H1 (cell line): ENCODE measurements around the gene SRPX2. TPM values are rescaled to one million over a fixed set of nuclear protein-coding genes. Genes with fewer than 3 reads are reported as not detected.

Experiments used
- CTCF ChIA-PET: fragments of 300-600 bp; sonication (Branson Sonifier 250); formaldehyde crosslinking; loops from one replicate; lab custom pipeline; 2021; ENCODE audit not compliant: partially characterized antibody; lab: Charles Lee
- POLR2A ChIA-PET: fragments of 300-600 bp; sonication (Branson Sonifier 250); formaldehyde crosslinking; loops from one replicate; lab custom pipeline; 2021; ENCODE audit warnings: inconsistent platforms; ENCODE audit not compliant: partially characterized antibody; lab: Charles Lee
- DNase-seq, 2 experiments: peaks; one replicate each; pipeline versions ENCODE4 v3.0.0 to v3.0.0-alpha.2; 2010 to 2022; ENCODE audit warnings: low spot score in 2 of 2, low read depth in 1 of 2, mixed read lengths in 1 of 2
- FAIRE-seq: peaks from 2 replicates; lab custom pipeline; 2011; peaks lifted over from hg19 to GRCh38; lab: Jason Lieb, UNC
- H2AFZ ChIP-seq: 2 replicates; pipeline ENCODE4 v1.8.1; 2012; ENCODE audit warnings: low read length, inconsistent platforms
- H2AK5ac ChIP-seq: 2 replicates; pipeline ENCODE4 v1.6.1; 2013; ENCODE audit warnings: low read depth, low read length
- H2BK120ac ChIP-seq: replicated peaks from 2 replicates; pipeline ENCODE3; 2013; ENCODE audit warnings: low read depth, low read length, inconsistent platforms
- H2BK12ac ChIP-seq: 2 replicates; pipeline ENCODE4 v1.6.1; 2013; ENCODE audit warnings: low read depth, low read length
- H2BK15ac ChIP-seq: 2 replicates; pipeline ENCODE4 v1.6.1; 2013; ENCODE audit warnings: low read length
- H2BK20ac ChIP-seq: 2 replicates; pipeline ENCODE4 v1.6.1; 2013; ENCODE audit warnings: low read length
- H2BK5ac ChIP-seq: 2 replicates; pipeline ENCODE4 v1.6.1; 2013; ENCODE audit warnings: low read depth, low read length
- H3K14ac ChIP-seq: 2 replicates; pipeline ENCODE4 v1.6.1; 2013; ENCODE audit warnings: inconsistent platforms; ENCODE audit not compliant: insufficient read length
- H3K18ac ChIP-seq: 2 replicates; pipeline ENCODE4 v1.6.1; 2013; ENCODE audit warnings: low read length; ENCODE audit errors: extremely low read depth
- H3K23ac ChIP-seq: 2 replicates; pipeline ENCODE4 v1.6.1; 2013; ENCODE audit warnings: inconsistent platforms; ENCODE audit not compliant: insufficient read length
- H3K23me2 ChIP-seq: 2 replicates; pipeline ENCODE4 v1.6.1; 2013; ENCODE audit warnings: low read depth, low read length
- H3K27ac ChIP-seq: 2 replicates; pipeline ENCODE4 v1.6.1; 2011; ENCODE audit warnings: low read depth, low read length, inconsistent platforms
- H3K27me3 ChIP-seq, 4 experiments: replicated peaks in 1 of 4; 1 replicate in 1 of 4; 2 replicates in 3 of 4; pipeline versions ENCODE4 v1.6.1 to v1.8.1; 2011 to 2013; ENCODE audit warnings: low read length in 3 of 4, mild to moderate bottlenecking in 3 of 4, inconsistent platforms in 2 of 4, mixed read lengths in 2 of 4, moderate library complexity in 1 of 4; ENCODE audit not compliant: control insufficient read depth in 3 of 4, insufficient read depth in 3 of 4; ENCODE audit errors: extremely low read depth in 1 of 4
- H3K36me3 ChIP-seq, 4 experiments: 2 replicates each; pipeline versions ENCODE4 v1.6.1 to v1.8.1; 2011 to 2013; ENCODE audit warnings: mild to moderate bottlenecking in 4 of 4, low read length in 3 of 4, moderate library complexity in 2 of 4, control low read depth in 1 of 4, inconsistent platforms in 1 of 4; ENCODE audit not compliant: insufficient read depth in 4 of 4, control insufficient read depth in 2 of 4
- H3K4ac ChIP-seq: replicated peaks from 2 replicates; pipeline ENCODE3; 2013; ENCODE audit warnings: low read length, low read depth, mixed read lengths, inconsistent platforms; ENCODE audit not compliant: insufficient read length
- H3K4me1 ChIP-seq, 4 experiments: replicated peaks in 1 of 4; 1 replicate in 1 of 4; 2 replicates in 3 of 4; pipeline versions ENCODE4 v1.6.1 to v1.8.1; 2011 to 2013; ENCODE audit warnings: low read length in 3 of 4, inconsistent platforms in 2 of 4, mixed read lengths in 1 of 4; ENCODE audit not compliant: insufficient read depth in 4 of 4, control insufficient read depth in 3 of 4
- H3K4me2 ChIP-seq, 2 experiments: 2 replicates each; pipeline versions ENCODE4 v1.6.1 to v1.8.1; 2011 to 2013; ENCODE audit warnings: low read depth in 2 of 2, low read length in 2 of 2, control low read depth in 1 of 2, inconsistent platforms in 1 of 2, mild to moderate bottlenecking in 1 of 2; ENCODE audit not compliant: insufficient read depth in 1 of 2
- H3K4me3 ChIP-seq, 4 experiments: fragments of 200-600, 300-600 bp in 1 of 4; sonication (generic), shearing (Covaris generic), sonication (Bioruptor Twin) in 1 of 4; 2 replicates each; pipeline versions ENCODE4 v1.5.1 to v1.8.1; 2011 to 2016; ENCODE audit warnings: low read length in 4 of 4, low read depth in 3 of 4, control low read depth in 2 of 4, inconsistent platforms in 2 of 4, mild to moderate bottlenecking in 2 of 4, mixed read lengths in 1 of 4, moderate library complexity in 1 of 4; ENCODE audit not compliant: insufficient read depth in 2 of 4; ENCODE audit errors: extremely low read depth in 1 of 4
- H3K56ac ChIP-seq: replicated peaks from 2 replicates; pipeline ENCODE3; 2013; ENCODE audit warnings: low read depth, mild to moderate bottlenecking, mixed read lengths, low read length, inconsistent platforms; ENCODE audit not compliant: insufficient read length
- H3K79me1 ChIP-seq: 2 replicates; pipeline ENCODE4 v1.6.1; 2013; ENCODE audit warnings: low read depth, low read length, control low read depth
- H3K79me2 ChIP-seq, 2 experiments: 2 replicates each; pipeline versions ENCODE4 v1.6.1 to v1.8.1; 2012 to 2013; ENCODE audit warnings: low read length in 2 of 2, mild to moderate bottlenecking in 2 of 2, inconsistent platforms in 1 of 2; ENCODE audit not compliant: insufficient read depth in 2 of 2, control insufficient read depth in 1 of 2
- H3K9ac ChIP-seq, 4 experiments: replicated peaks in 1 of 4; 1 replicate in 1 of 4; 2 replicates in 3 of 4; pipeline versions ENCODE4 v1.6.1 to v1.8.1; 2011 to 2013; ENCODE audit warnings: low read depth in 3 of 4, low read length in 3 of 4, control low read depth in 2 of 4, mild to moderate bottlenecking in 2 of 4, moderate library complexity in 2 of 4, inconsistent platforms in 1 of 4; ENCODE audit errors: extremely low read depth in 1 of 4
- H3K9me3 ChIP-seq, 2 experiments: 2 replicates each; pipeline versions ENCODE4 v1.6.1 to v1.8.1; 2012 to 2013; ENCODE audit warnings: mild to moderate bottlenecking in 2 of 2, moderate library complexity in 2 of 2, control low read depth in 1 of 2, inconsistent platforms in 1 of 2, low read depth in 1 of 2, low read length in 1 of 2, mixed read lengths in 1 of 2; ENCODE audit not compliant: insufficient read depth in 2 of 2
- H4K20me1 ChIP-seq, 2 experiments: replicated peaks in 1 of 2; 2 replicates each; pipeline versions ENCODE3 to v1.8.1; 2011 to 2013; ENCODE audit warnings: inconsistent platforms in 2 of 2, low read length in 2 of 2, mild to moderate bottlenecking in 1 of 2; ENCODE audit not compliant: insufficient read depth in 2 of 2, control insufficient read depth in 1 of 2
- H4K5ac ChIP-seq: 2 replicates; pipeline ENCODE4 v1.6.1; 2013; ENCODE audit warnings: low read length, low read depth, mixed read lengths, inconsistent platforms; ENCODE audit not compliant: insufficient read length
- H4K8ac ChIP-seq: 2 replicates; pipeline ENCODE4 v1.8.0; 2013; ENCODE audit warnings: mild to moderate bottlenecking, moderate library complexity, low read length, inconsistent platforms; ENCODE audit not compliant: insufficient read depth; ENCODE audit errors: extremely low read depth
- H4K91ac ChIP-seq: replicated peaks from 2 replicates; pipeline ENCODE3; 2013; ENCODE audit warnings: low read length, mixed read lengths, inconsistent platforms; ENCODE audit not compliant: insufficient read length
- BACH1 ChIP-seq: IDR thresholded peaks from 2 replicates; pipeline ENCODE4 v1.6.1; 2012; ENCODE audit warnings: low read length, improper control_type of control experiment
- BRCA1 ChIP-seq: IDR thresholded peaks from 2 replicates; pipeline ENCODE4 v1.6.1; 2012; ENCODE audit warnings: low read depth, low read length, improper control_type of control experiment
- CHD1 ChIP-seq: IDR thresholded peaks from 2 replicates; pipeline ENCODE4 v1.6.1; 2012; ENCODE audit warnings: low read depth, low read length, improper control_type of control experiment
- CREB1 ChIP-seq: IDR thresholded peaks from 2 replicates; pipeline ENCODE4 v1.6.1; 2012; ENCODE audit warnings: inconsistent platforms
- EZH2 ChIP-seq: fragments of 200-600 bp; sonication (generic); IDR thresholded peaks from 2 replicates; pipeline ENCODE4 v1.7.1; 2012; ENCODE audit warnings: low read depth, mild to moderate bottlenecking, moderate library complexity, low read length, inconsistent platforms; ENCODE audit not compliant: severe bottlenecking
- GABPA ChIP-seq: IDR thresholded peaks from 2 replicates; pipeline ENCODE4 v1.6.1; 2011; ENCODE audit warnings: mild to moderate bottlenecking, low read length, moderate library complexity, borderline replicate concordance; ENCODE audit not compliant: insufficient read depth
- SIRT6 ChIP-seq: IDR thresholded peaks from one replicate; pipeline ENCODE4 v1.7.1; 2012; ENCODE audit warnings: low read length, inconsistent platforms
- SP2 ChIP-seq: IDR thresholded peaks from 2 replicates; pipeline ENCODE4 v1.6.1; 2012; ENCODE audit warnings: mild to moderate bottlenecking, low read length, inconsistent platforms
- SRF ChIP-seq: IDR thresholded peaks from 2 replicates; pipeline ENCODE4 v1.6.1; 2011; ENCODE audit warnings: mild to moderate bottlenecking, low read depth, low read length, moderate library complexity
- TCF12 ChIP-seq: IDR thresholded peaks from 2 replicates; pipeline ENCODE4 v1.6.1; 2011; ENCODE audit warnings: low read depth, mild to moderate bottlenecking, low read length
- whole genome bisulfite sequencing, 2 experiments: shearing (Covaris generic) in 1 of 2; methylation state at CpG; one replicate each; pipeline versions ENCODE4 v1.1.6 to v1.1.7; 2013 to 2015; ENCODE audit warnings: low lambda C conversion rate in 2 of 2, mixed read lengths in 2 of 2, inconsistent platforms in 1 of 2, low coverage in 1 of 2, missing lambda C conversion rate in 1 of 2; ENCODE audit not compliant: insufficient replicate concordance in 2 of 2, insufficient coverage in 1 of 2, insufficient read length in 1 of 2; ENCODE audit errors: extremely low coverage in 1 of 2, missing lambda C conversion rate in 1 of 2; 5-methylcytosine and 5-hydroxymethylcytosine counted together
- polyA plus RNA-seq, 7 experiments: library from polyadenylated mRNA; depleted of rRNA in 3 of 7; stranded (reverse) in 5 of 7; unstranded in 2 of 7; fragments of >200 nt in 5 of 7; fragments of 200-250 nt in 2 of 7; gene quantifications; 1 replicate in 5 of 7; 2 replicates in 1 of 7; 4 replicates in 1 of 7; pipeline versions ENCODE4 v1.2.1 to v1.2.3, GENCODE V29; 2011 to 2013; ENCODE audit warnings: missing spikeins in 2 of 7, mixed read lengths in 2 of 7
- total RNA-seq: library from RNA; stranded (reverse); fragmentation: NEBNext Ultra II Directional; extraction: Animal tissue kit (Norgen Biotek cat#: 25700); gene quantifications from 2 replicates; pipeline ENCODE4 v1.2.1, GENCODE V29; 2021
- TF ChIP-seq, protein P1 (sequence below): IDR thresholded peaks from 2 replicates; pipeline ENCODE4 v1.6.1; 2012; ENCODE audit warnings: inconsistent platforms

Gene SRPX2
- total and polyA plus RNA-seq, 2 of the 8 experiments (the other 6 are each of a cell fraction or from before 2014, with no cell fraction given): not detected

DNA sequence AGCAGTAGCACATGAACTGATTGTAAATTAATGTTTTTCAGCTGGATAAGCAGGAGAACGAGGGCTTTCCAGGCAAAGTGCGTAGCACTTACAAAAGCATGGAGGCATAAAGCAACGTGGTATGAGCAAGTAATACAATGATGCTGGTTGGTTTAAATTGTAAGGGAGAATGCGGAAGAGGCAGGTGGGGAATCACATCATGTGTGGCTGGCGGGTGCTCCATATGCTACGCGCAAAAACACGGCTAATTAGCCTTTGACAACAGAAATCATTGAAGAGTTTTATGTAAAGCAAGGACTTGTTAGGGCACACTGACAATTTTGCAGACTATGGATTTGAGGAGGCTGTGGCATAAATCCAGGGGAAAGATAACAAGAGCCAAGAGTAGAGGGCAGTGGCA is 73.4 kb downstream of the SRPX2 start:
- no peak overlapping the region for H3K9ac ChIP-seq
- no peak overlapping the region for H2AK5ac ChIP-seq
- no peak overlapping the region for H3K4me2 ChIP-seq
- H3K79me1 ChIP-seq: no peaks in the 10 kb centered on the region
- no peak overlapping the region for H3K56ac ChIP-seq
- no peaks in the 10 kb centered on the region for H3K79me2 ChIP-seq
- no peaks in the 10 kb centered on the region for H3K36me3 ChIP-seq
- H3K4ac ChIP-seq: no peak overlapping the region
- no peaks in the 10 kb centered on the region for H3K27me3 ChIP-seq
- H3K18ac ChIP-seq: no peak overlapping the region
- ChIA-PET CTCF (interaction anchor here (1.2 kb wide), 1 partner anchor 32 kb away, joined by 5 read pairs; no protein-coding TSS in a partner anchor), POLR2A (no interaction called here)
- H2BK120ac ChIP-seq: no peak overlapping the region
- no peak overlapping the region for H3K4me3 ChIP-seq
- no peak overlapping the region for H4K8ac ChIP-seq
- no peak overlapping the region for H2BK15ac ChIP-seq
- H3K9me3 ChIP-seq: no peaks in the 10 kb centered on the region
- 97% methylated on average over 8 of the region's 8 CpGs; no CpG with 5 or more reads in 1 of the 2 experiments for WGBS, 2 experiments
- FAIRE-seq (no peak), DNase-seq (no peak)
- no peak overlapping the region for H2BK20ac ChIP-seq
- H3K23ac ChIP-seq: no peak overlapping the region
- no peaks in the 10 kb centered on the region for H4K20me1 ChIP-seq
- H4K5ac ChIP-seq: no peak overlapping the region
- H3K4me1 ChIP-seq: no peaks in the 10 kb centered on the region
- no peak overlapping the region for H2AFZ ChIP-seq
- no peak overlapping the region for H4K91ac ChIP-seq
- no peak overlapping the region for H3K27ac ChIP-seq
- no peak for TF ChIP-seq CREB1
- no peak for TF ChIP-seq GABPA
- TF ChIP-seq SP2: no peak
- TF ChIP-seq TCF12: no peak
- TF ChIP-seq EZH2: no peak
- no peak for TF ChIP-seq SRF
- no peak for TF ChIP-seq BRCA1
- no peak for TF ChIP-seq BACH1
- TF ChIP-seq, protein P1, sequence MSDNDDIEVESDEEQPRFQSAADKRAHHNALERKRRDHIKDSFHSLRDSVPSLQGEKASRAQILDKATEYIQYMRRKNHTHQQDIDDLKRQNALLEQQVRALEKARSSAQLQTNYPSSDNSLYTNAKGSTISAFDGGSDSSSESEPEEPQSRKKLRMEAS: no peak
- TF ChIP-seq SIRT6: no peak
- no peak for TF ChIP-seq CHD1
- no peak overlapping the region for H2BK5ac ChIP-seq
- H3K14ac ChIP-seq: no peak overlapping the region
- no peaks in the 10 kb centered on the region for H3K23me2 ChIP-seq
- no peak overlapping the region for H2BK12ac ChIP-seq
